ENCODE results near the gene FBXL7. TPM values are rescaled to one million over a fixed set of nuclear protein-coding genes. Genes with fewer than 3 reads are reported as not detected.

FBXL7 gene
- total RNA-seq, 1 experiment from 2014 or later, result not detected

- TF ChIP-seq POLR2AphosphoS5 (IDR thresholded peaks at IDR 0.05; ENCODE audit: low read depth, low read length) (no peak), CTCF (IDR thresholded peaks at IDR 0.05) (no peak), REST (IDR thresholded peaks at IDR 0.05; ENCODE audit: insufficient read depth in 1 of 2, low read depth in 2 of 2, low read length in 1 of 2) (no peak), SIN3A (IDR thresholded peaks at IDR 0.05; ENCODE audit: borderline replicate concordance, insufficient read depth, low read depth, low read length) (no peak), TCF7L2 (IDR thresholded peaks at IDR 0.05; ENCODE audit: low read depth, low read length) (no peak)
- intact Hi-C loops (cut with micrococcal nuclease; ENCODE audit: unreplicated experiment), result no loop called here
- BruUV-seq (replicated peaks), result no TSS peak
- DNase-seq (ENCODE audit: low read depth, low spot score) (no peak), ATAC-seq (no peak)
- Histone ChIP-seq H3K4me1 (ENCODE audit: control insufficient read depth, insufficient read depth, low read length) (no peaks in the 10 kb centered on the region), H3K4me3 (ENCODE audit: low read depth in 2 of 2, low read length in 2 of 2) (no peak overlapping the region), H3K27ac (ENCODE audit: low read length) (no peak overlapping the region), H3K36me3 (ENCODE audit: control insufficient read depth, insufficient read depth, low read length) (no peaks in the 10 kb centered on the region), H3K9me3 (ENCODE audit: control insufficient read depth, insufficient read depth, low read depth, low read length) (no peaks in the 10 kb centered on the region; the same call in 1 of the 2 replicates), H3K27me3 (ENCODE audit: control insufficient read depth, insufficient read depth, low read length) (no peaks in the 10 kb centered on the region)
- POLR2A ChIA-PET, result interaction anchor here (0.7 kb wide), 1 partner anchor 9 kb away, joined by 3 read pairs; no protein-coding TSS in a partner anchor
- CTCF ChIA-PET, result no interaction called here
- in situ Hi-C loops (cut with HindIII; ENCODE audit: low pct_unique_long_range_greater_than_20kb, low sequenced_read_pairs), result no loop called here
Observed at GRCh38 chr5:15513431-15513830, 13.5 kb downstream of the FBXL7 start.

DNA sequence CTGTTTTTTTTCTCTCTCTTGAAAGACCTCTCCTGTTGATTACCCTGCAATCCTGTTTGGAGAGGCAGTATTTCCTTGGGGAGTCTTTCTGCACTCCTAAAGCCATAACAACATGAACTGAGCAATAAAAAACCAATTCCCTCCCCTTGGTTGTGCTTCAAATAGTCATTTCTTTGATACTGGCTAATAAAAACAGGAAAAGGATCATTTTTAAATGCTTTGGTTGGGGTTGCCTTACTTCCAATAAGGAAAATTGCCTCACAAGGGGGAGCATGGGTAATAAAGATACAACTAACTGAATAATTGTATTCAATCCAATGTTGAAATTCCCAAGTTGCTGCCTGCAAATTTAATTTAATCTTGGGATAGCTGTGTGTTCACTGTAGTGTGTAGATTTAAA lies 13.9 kb downstream of the FBXL7 start:
- Histone ChIP-seq H3K4me3 (ENCODE audit: low read depth in 2 of 2, low read length in 2 of 2) (no peak overlapping the region), H3K27me3 (ENCODE audit: control insufficient read depth, insufficient read depth, low read length) (no peaks in the 10 kb centered on the region), H3K9me3 (ENCODE audit: control insufficient read depth, insufficient read depth, low read depth, low read length) (no peaks in the 10 kb centered on the region; the same call in 1 of the 2 replicates), H3K27ac (ENCODE audit: low read length) (no peak overlapping the region), H3K4me1 (ENCODE audit: control insufficient read depth, insufficient read depth, low read length) (no peaks in the 10 kb centered on the region), H3K36me3 (ENCODE audit: control insufficient read depth, insufficient read depth, low read length) (no peaks in the 10 kb centered on the region)
- intact Hi-C loops (cut with micrococcal nuclease; ENCODE audit: unreplicated experiment) (no loop called here), in situ Hi-C loops (cut with HindIII; ENCODE audit: low pct_unique_long_range_greater_than_20kb, low sequenced_read_pairs) (no loop called here)
- CTCF ChIA-PET, result no interaction called here
- ATAC-seq, result no peak
- DNase-seq (ENCODE audit: low read depth, low spot score), result no peak
- TF ChIP-seq REST (IDR thresholded peaks at IDR 0.05; ENCODE audit: insufficient read depth in 1 of 2, low read depth in 2 of 2, low read length in 1 of 2) (no peak), SIN3A (IDR thresholded peaks at IDR 0.05; ENCODE audit: borderline replicate concordance, insufficient read depth, low read depth, low read length) (no peak), TCF7L2 (IDR thresholded peaks at IDR 0.05; ENCODE audit: low read depth, low read length) (no peak), CTCF (IDR thresholded peaks at IDR 0.05) (no peak), POLR2AphosphoS5 (IDR thresholded peaks at IDR 0.05; ENCODE audit: low read depth, low read length) (no peak)
- POLR2A ChIA-PET, result no interaction called here
- BruUV-seq (replicated peaks), result no TSS peak

Measured in Panc1 (cell line).